MM.1S (cell line): ENCODE measurements around the gene DTL.

ENCODE experiments used
- CTCF ChIP-seq: fragments of 300-600 bp; sonication (generic); IDR thresholded peaks from 2 replicates; pipeline ENCODE4 v1.5.1; 2016; ENCODE audit warnings: antibody characterized with exemption, low read length, mixed read lengths
- EZH2 ChIP-seq: fragments of 300-600 bp; sonication (generic); optimal IDR thresholded peaks from 2 replicates; pipeline ENCODE3; 2017; ENCODE audit warnings: low read depth, mild to moderate bottlenecking, antibody characterized with exemption, low read length, mixed read lengths

- no peak for TF ChIP-seq CTCF
- no peak for TF ChIP-seq EZH2
Measured at GRCh38 chr1:212152308-212152693, 116.8 kb downstream of the DTL start.
